IPS-15b (cell line): ENCODE results near the gene ALPI.
A peak's percentile ranks its signal among the peaks of the same experiment; 100 is the strongest.

Source experiments
- H3K27me3 ChIP-seq: one replicate; pipeline ENCODE4 v1.6.1; 2013; ENCODE audit warnings: low read length; ENCODE audit not compliant: control insufficient read depth, insufficient read depth
- H3K36me3 ChIP-seq: one replicate; pipeline ENCODE4 v1.6.1; 2013; ENCODE audit warnings: low read length; ENCODE audit not compliant: control insufficient read depth, insufficient read depth
- H3K4me1 ChIP-seq: one replicate; pipeline ENCODE4 v1.6.1; 2013; ENCODE audit warnings: mild to moderate bottlenecking, low read length; ENCODE audit not compliant: control insufficient read depth, insufficient read depth
- H3K4me3 ChIP-seq: one replicate; pipeline ENCODE4 v1.5.1; 2013; ENCODE audit warnings: low read depth, low read length
- H3K9ac ChIP-seq: one replicate; pipeline ENCODE4 v1.6.1; 2013; ENCODE audit warnings: low read depth, mild to moderate bottlenecking, low read length
- H3K9me3 ChIP-seq: one replicate; pipeline ENCODE4 v1.6.1; 2013; ENCODE audit warnings: mild to moderate bottlenecking, low read length; ENCODE audit not compliant: control insufficient read depth, insufficient read depth

The ALPI gene

DNA sequence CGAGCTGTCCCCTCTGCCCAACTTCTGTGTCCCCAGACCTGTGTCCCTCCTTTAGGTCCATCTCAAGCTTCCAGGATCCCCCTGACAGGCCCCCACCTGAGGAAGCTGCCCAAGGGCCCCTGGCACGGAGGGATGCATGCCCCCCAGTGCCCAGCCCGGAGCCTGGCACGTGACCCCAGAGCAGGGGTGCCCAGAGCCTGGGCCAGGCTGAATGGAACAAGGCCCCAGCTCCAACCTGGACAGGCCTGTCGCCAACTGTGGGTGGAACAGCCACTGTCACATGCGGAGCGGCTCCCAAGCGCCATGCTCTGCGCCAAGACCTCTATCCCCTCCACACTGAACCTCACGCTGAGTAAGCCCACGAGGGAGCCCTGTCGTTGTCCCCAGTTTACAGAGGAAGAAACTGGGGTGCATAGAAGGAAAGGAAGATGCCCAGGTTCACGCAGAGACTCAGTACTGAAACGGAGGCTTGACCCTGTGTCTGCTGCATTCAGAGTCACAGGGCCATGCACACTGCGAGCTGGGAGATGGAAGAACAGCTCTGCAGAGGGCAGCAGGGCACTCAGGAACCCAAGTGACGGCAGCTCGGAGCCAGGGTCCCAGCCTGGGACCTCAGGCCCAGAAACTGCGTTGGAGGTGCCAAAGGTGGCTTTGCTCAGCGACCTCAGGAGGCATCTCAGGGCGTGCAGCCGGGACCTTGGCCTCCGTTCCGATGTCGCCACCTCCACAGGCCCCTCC, 37.2 kb downstream of the ALPI start:
- H3K27me3 ChIP-seq, result peaks cover 11% of the 10 kb centered on the region
- H3K4me3 ChIP-seq, result no peak overlapping the region
- H3K4me1 ChIP-seq, result peaks cover 6% of the 10 kb centered on the region
- no peak overlapping the region for H3K9ac ChIP-seq
- H3K9me3 ChIP-seq, result no peaks in the 10 kb centered on the region
- H3K36me3 ChIP-seq, result no peaks in the 10 kb centered on the region

DNA sequence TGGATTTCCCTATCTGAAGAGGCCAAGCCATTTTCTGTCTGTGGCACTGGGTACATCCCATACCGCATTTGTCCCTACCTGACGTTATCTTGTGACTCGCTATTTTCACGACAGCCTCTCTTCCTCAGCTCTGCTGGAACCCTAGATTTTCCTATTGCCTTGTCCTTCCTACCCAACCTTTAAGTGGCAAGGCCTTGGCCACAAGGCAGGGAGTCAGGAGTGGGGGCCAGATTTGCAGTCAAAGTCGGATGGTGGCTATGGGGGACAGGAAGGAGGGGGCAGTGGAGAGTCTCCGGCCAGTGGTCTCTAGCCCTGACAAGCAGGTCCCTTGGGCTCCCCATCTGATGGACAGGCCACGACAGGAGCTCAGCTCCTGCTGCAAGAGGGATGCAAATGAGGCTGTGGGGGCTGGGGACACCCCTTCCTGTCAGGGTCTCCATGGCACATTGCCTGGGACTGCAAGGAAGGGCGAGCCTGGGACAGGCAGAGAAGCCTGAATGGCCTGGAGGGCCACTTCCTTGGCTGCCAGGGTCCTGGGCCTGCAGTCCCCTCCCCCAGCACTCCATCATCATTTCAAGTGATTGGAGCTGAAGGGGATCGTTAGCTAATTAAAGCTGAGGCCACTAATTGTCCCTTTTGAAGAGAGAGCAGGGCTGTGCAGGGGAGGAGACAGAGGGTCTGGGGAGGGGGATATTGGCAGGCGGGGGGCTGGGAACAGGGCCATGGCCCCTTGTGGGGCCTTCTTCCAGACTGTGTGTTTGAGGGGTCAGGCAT, 37.9 kb downstream of the ALPI start:
- no peak overlapping the region for H3K9ac ChIP-seq
- no peaks in the 10 kb centered on the region for H3K9me3 ChIP-seq
- H3K4me1 ChIP-seq, result peaks cover 6% of the 10 kb centered on the region
- H3K27me3 ChIP-seq, result peaks cover 4% of the 10 kb centered on the region
- no peak overlapping the region for H3K4me3 ChIP-seq
- no peaks in the 10 kb centered on the region for H3K36me3 ChIP-seq

DNA sequence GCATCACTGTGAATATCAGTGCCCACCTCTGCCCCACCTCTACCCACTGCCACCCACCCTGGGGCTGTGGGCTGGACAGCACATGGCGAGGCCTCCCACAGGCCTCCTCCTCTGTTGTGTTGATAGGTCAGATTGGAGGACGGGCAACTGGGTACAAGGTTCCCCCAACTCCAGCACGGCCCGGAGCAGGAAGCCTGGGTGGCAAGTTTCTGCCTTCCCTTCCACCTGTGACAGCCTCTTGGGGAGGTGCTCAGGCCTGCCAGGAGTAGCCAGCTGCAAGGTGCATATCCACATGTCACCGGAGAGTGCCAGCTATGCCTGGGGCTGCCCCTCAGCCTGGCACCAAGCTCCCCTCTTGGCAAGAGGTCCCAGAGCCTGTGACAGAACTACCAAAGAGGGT, 38.6 kb downstream of the ALPI start:
- Histone ChIP-seq H3K4me1 (peaks cover 2% of the 10 kb centered on the region), H3K4me3 (no peak overlapping the region), H3K9me3 (no peaks in the 10 kb centered on the region), H3K27me3 (no peaks in the 10 kb centered on the region), H3K9ac (no peak overlapping the region), H3K36me3 (no peaks in the 10 kb centered on the region)

DNA sequence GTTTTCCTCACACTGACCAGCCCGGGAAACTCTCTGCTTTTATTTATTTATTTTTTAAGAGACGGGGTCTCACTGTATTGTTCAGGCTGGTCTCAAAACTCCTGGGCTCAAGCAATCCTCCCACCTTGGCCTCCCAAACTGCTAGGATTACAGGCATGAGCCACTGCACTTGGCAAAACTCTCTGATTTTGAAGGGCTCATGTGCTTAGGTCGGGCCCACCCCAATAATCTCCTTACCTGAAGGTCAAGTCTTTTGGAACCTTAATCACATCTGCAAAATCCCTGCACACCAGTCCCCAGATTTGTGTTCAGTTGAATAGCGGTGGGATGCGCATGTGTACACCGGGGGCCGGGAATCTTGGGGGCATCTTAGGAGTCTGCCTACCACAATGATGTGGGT, 39.3 kb downstream of the ALPI start:
- Histone ChIP-seq H3K27me3 (no peaks in the 10 kb centered on the region), H3K36me3 (no peaks in the 10 kb centered on the region), H3K4me3 (no peak overlapping the region), H3K9ac (no peak overlapping the region), H3K9me3 (no peaks in the 10 kb centered on the region), H3K4me1 (no peaks in the 10 kb centered on the region)

DNA sequence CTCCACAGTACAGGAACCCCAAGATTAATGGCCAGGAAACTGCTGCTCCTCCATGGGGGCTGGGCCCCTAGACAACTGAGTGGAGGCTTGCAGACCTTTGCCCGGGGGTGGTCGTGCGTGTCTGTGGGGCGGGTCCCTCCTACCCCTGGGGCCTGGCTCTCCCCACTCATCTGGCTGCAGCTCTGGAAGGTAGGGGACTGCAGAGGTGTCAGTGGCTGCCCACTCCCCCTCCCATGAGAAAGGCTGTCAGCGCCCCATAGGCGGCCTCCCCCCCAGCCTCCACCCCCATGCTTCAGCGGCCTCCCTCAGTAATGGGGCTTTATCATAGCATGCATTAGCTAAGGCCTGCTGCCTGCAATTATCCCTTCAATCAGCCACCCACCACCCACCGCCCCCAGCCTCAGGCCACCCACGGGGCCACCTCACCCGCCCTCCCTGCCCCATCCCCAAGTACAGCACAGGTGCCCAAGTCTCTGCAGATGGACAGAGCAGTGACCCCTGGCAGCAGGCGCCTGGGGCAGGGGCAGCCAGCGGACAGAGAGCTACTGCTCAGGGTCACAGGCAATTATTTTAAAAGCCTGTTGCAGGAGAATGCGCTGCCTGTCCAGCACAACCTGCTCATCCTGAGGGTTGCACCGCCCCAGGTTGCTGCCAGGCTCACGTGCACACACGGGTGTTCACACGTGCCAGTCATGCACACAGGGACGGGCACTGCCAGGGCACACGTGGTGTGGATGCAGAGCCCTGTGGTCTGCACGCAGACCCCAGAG, 40.7 kb downstream of the ALPI start:
- H3K27me3 ChIP-seq, result peaks cover 4% of the 10 kb centered on the region
- no peak overlapping the region for H3K9ac ChIP-seq
- no peaks in the 10 kb centered on the region for H3K36me3 ChIP-seq
- peaks cover 2% of the 10 kb centered on the region for H3K4me1 ChIP-seq
- no peaks in the 10 kb centered on the region for H3K9me3 ChIP-seq
- H3K4me3 ChIP-seq, result no peak overlapping the region

DNA sequence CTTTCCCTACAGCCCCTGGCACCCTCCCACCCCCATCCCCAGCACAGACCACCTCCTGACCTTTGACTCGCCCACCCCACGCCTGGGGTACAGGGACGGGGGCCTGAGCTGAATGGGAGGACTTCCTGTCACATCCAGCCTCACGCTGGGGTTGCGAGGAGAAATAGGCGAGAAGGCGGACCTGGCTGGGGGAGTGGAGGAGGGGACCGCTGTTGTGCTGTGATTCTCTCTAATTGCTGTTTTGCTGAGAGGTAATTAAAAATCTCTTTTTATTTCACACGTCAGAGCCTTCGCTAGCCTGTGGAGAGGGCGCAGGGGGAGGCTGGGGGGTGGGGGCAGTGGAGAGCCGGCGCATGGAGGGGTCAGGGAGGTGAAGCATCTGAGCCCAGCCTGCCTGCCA, 41.4 kb downstream of the ALPI start:
- H3K4me1 ChIP-seq, result peaks cover 2% of the 10 kb centered on the region
- no peaks in the 10 kb centered on the region for H3K36me3 ChIP-seq
- no peaks in the 10 kb centered on the region for H3K9me3 ChIP-seq
- H3K4me3 ChIP-seq, result no peak overlapping the region
- H3K9ac ChIP-seq, result no peak overlapping the region
- H3K27me3 ChIP-seq, result peaks cover 4% of the 10 kb centered on the region

DNA sequence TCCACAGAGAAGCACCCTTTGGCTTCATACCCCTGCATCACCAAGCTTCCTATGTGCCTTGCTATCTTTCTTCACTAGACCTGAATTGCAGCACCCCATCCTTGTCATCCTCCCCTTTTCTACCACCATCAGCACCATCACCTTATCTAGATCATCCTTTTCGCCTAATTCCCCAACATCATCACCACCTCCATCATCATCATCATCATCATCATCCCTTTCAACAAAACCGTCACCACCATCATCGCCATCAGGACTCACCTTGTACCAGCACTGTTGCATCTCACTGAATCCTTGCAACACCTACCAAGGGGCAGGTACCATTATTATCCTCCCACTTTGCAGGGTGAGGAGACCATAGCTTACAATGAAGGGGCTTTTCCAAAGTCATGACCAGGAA, 42.5 kb downstream of the ALPI start:
- H3K9me3 ChIP-seq, result no peaks in the 10 kb centered on the region
- peaks cover 5% of the 10 kb centered on the region for H3K27me3 ChIP-seq
- no peak overlapping the region for H3K9ac ChIP-seq
- H3K4me3 ChIP-seq, result no peak overlapping the region
- peaks cover 2% of the 10 kb centered on the region for H3K4me1 ChIP-seq
- H3K36me3 ChIP-seq, result no peaks in the 10 kb centered on the region

DNA sequence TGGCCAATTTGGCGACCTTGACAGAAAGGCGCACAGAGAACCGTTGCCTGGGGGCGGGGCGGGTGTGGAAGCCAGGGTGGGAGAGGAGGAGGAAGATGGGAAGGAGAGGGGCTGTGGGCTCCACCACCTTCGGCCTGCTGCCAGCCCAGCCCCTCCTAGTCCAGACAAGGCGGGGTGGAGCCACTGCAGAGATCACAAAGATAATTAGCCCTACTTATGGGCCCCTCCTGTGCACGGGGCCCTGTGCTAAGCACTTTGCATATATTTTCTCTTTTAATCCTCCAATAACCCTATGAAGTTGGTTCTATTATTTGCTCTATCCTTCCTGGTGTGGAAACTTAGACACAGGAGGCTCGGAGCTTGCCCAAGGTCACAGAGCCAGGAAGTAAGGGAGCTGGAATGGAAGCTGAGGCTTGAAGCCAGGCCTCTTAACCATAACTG, 45.4 kb downstream of the ALPI start:
- Histone ChIP-seq H3K27me3 (peaks cover 27% of the 10 kb centered on the region), H3K9ac (no peak overlapping the region), H3K4me1 (peaks cover 2% of the 10 kb centered on the region)

DNA sequence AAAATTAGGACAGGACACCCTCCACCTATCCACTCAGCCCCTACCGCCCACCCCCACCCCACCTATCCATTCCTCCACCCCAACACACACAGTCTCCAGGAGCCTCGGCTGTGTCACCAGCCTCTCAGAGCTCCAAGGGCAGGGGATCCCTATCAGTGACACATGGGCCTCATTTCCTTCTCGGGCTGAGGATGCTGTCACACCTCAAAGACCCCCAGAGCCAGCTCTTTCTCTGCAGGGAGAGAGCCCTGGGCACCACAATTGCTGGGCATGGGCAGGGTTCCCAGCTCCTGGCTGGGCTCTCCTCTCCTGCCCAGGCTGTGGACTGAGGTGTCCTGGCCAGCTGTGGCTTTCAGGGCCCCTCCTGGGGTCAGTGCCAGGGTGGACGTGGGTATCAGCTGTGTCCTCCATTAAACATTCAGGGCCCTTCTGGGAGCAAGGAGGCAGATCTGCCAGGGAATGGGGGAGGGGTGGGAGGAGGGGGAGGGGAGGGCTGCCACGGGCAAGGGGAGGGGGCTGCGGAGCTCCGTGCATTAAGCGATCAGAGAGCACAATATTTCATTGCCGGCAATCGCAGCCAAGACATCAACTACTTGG, 45.9 kb downstream of the ALPI start:
- Histone ChIP-seq H3K4me3 (peak overlapping the region; percentile 58), H3K4me1 (peaks cover 2% of the 10 kb centered on the region), H3K9ac (no peak overlapping the region), H3K9me3 (no peaks in the 10 kb centered on the region), H3K27me3 (peaks cover 30% of the 10 kb centered on the region), H3K36me3 (no peaks in the 10 kb centered on the region)

More for the DNA sequence above, 45.4 kb downstream of the ALPI start:
- no peak overlapping the region for H3K4me3 ChIP-seq
- no peaks in the 10 kb centered on the region for H3K36me3 ChIP-seq
- H3K9me3 ChIP-seq, result no peaks in the 10 kb centered on the region

DNA sequence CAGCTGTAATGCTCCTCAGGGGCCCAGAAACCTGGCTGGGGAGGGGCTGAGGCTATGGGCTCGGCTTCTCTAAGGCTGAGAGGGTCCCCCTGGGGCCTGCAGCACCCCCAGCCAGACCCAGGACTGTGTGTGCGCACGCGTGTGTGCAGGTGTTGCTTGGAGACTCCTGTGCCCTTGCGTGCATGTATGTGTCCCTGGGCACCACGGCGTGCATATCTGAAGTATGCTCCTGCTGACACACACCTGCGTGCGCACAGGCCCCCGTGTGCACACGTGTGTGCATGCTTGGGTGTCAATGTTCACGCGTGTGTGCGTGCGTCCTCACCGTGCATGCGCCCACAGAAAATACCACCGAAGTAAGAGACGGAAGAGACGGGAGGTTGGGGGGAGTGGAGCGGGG, 46.6 kb downstream of the ALPI start:
- Histone ChIP-seq H3K36me3 (no peaks in the 10 kb centered on the region), H3K9ac (no peak overlapping the region), H3K4me1 (peaks cover 2% of the 10 kb centered on the region), H3K4me3 (peak overlapping the region; percentile 58), H3K9me3 (no peaks in the 10 kb centered on the region), H3K27me3 (peaks cover 32% of the 10 kb centered on the region)
